ENCODE measurements around the gene DNASE1. TPM values are rescaled to one million over a fixed set of nuclear protein-coding genes. Genes with fewer than 3 reads are reported as not detected.
A peak's percentile ranks its signal among the peaks of the same experiment; 100 is the strongest.

The DNASE1 gene
- total and polyA plus RNA-seq, 4 donors = 5.5 to 39.5 (median 8.3) TPM

DNA sequence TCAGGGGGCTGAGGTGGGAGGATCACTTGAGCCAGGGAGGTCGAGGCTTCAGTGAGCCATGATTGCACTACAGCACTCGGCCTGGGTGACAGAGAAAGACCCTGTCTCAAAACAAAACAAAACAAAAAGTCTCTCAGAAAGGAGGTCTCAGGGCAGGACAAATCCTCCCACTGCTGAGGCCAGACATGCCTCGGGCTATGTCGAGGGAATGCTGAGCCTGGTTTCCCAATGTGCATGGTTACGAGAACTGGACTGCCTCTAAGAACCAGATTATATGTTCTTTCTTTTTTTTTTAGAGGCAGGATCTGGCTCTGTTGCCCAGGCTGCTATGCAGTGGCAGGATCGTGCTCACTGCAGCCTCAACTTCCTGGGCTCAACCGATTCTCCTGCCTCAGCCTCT lies 35.2 kb downstream of the DNASE1 start:
- ATAC-seq (ENCODE audit: insufficient read depth, low FRiP score) (no peak), DNase-seq (no peak)
- Histone ChIP-seq H3K9ac (ENCODE audit: insufficient read depth in 1 of 2, low read length in 2 of 2) (no peak overlapping the region), H3K27me3 (ENCODE audit: control insufficient read depth in 3 of 3, insufficient read depth in 3 of 3, low read length in 2 of 3) (no peaks in the 10 kb centered on the region), H3K27ac (ENCODE audit: low read depth in 1 of 2, low read length in 1 of 2) (no peak overlapping the region), H3K36me3 (ENCODE audit: control insufficient read depth in 4 of 4, insufficient read depth in 4 of 4, low read length in 4 of 4) (peaks cover 7 to 27% (median 22%) of the 10 kb centered on the region in 4 donors), H3K4me3 (no peak overlapping the region), H3K4me1 (ENCODE audit: control insufficient read depth in 5 of 5, insufficient read depth in 5 of 5, low read length in 5 of 5) (peaks cover 0 to 8% (median 0%) of the 10 kb centered on the region in 5 donors), H3K9me3 (ENCODE audit: control insufficient read depth in 4 of 4, insufficient read depth in 3 of 4, low read length in 3 of 4) (no peaks in the 10 kb centered on the region)
- WGBS, 2 donors = 95% methylated on average over 7 of the region's 7 CpGs
- TF ChIP-seq, protein P1, sequence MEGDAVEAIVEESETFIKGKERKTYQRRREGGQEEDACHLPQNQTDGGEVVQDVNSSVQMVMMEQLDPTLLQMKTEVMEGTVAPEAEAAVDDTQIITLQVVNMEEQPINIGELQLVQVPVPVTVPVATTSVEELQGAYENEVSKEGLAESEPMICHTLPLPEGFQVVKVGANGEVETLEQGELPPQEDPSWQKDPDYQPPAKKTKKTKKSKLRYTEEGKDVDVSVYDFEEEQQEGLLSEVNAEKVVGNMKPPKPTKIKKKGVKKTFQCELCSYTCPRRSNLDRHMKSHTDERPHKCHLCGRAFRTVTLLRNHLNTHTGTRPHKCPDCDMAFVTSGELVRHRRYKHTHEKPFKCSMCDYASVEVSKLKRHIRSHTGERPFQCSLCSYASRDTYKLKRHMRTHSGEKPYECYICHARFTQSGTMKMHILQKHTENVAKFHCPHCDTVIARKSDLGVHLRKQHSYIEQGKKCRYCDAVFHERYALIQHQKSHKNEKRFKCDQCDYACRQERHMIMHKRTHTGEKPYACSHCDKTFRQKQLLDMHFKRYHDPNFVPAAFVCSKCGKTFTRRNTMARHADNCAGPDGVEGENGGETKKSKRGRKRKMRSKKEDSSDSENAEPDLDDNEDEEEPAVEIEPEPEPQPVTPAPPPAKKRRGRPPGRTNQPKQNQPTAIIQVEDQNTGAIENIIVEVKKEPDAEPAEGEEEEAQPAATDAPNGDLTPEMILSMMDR (IDR thresholded peaks at IDR 0.05; ENCODE audit: control extremely low read depth, extremely low read depth) = no peak

DNA sequence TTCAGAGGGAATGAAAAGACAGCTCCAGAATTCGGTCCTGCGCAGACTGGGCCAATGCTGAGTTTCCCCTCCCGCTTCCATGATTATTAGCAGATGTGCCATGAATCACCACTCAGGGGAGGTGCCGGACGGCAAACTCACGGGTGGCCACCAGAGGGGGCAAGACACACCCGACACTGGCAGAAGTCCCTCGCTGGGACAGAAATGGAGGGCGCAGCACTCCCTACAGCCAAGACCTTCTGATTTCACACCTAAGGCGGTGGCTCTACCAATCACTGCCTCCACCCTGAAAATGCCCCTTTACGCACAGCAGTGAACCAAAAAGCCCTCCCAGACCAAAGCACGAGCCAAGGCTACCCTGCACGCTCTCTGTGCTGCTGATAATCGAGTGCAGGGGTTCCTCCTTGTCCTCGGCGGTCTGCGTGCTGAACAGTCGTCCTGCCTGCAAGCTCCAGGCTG lies 36.0 kb downstream of the DNASE1 start:
- 25 to 35% methylated on average over 18 of the region's 18 CpGs for WGBS, 2 donors

DNA sequence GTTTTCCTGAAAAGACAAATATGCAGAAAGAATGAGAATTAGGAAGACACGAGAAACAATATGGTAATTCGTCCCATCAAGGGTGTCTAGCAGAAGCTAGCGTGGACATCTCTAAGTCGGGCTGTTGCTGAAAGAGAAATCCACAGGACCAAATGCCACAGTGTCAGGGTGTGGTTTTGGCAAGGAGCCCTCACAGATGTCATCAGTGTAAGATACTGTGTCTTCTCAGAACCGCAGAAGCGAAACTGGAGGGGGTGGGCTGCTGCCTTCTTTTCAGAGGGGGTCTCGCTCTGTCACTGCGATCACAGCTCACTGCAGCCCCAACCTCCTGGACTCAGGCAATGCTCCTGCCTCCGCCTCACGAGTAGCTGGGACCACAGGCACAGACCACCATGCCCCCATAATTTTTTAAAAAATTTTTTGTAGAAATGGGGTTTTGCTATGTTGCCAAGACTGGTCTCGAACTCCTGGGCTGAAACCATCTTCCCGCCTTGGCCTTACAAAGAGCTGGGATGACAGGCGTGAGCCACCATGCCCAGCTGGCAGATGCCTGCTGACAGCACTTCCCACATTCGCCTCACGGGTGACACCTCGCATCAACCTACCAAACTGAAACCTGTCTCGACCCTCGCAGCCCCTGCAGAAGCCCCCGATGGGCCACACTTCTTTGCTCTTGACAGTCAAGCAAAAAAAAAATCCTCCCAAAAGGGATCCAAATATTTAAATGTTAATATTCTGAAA lies 36.7 kb downstream of the DNASE1 start:
- TF ChIP-seq, protein P1 (IDR thresholded peaks at IDR 0.05; ENCODE audit: control extremely low read depth, extremely low read depth) = no peak
- DNase-seq (peak in 1 of 3 donors; percentile 12), ATAC-seq (ENCODE audit: insufficient read depth, low FRiP score) (no peak)
- Histone ChIP-seq H3K9me3 (ENCODE audit: control insufficient read depth in 4 of 4, insufficient read depth in 3 of 4, low read length in 3 of 4) (peaks cover 0 to 2% (median 0%) of the 10 kb centered on the region in 4 donors), H3K9ac (ENCODE audit: insufficient read depth in 1 of 2, low read length in 2 of 2) (peak overlapping the region in 1 of 2 donors; percentile 59), H3K27ac (ENCODE audit: low read depth in 1 of 2, low read length in 1 of 2) (peak overlapping the region in 1 of 2 donors; percentile 37), H3K36me3 (ENCODE audit: control insufficient read depth in 4 of 4, insufficient read depth in 4 of 4, low read length in 4 of 4) (peaks cover 3 to 22% (median 15%) of the 10 kb centered on the region in 4 donors), H3K4me3 (no peak overlapping the region), H3K27me3 (ENCODE audit: control insufficient read depth in 3 of 3, insufficient read depth in 3 of 3, low read length in 2 of 3) (no peaks in the 10 kb centered on the region), H3K4me1 (ENCODE audit: control insufficient read depth in 5 of 5, insufficient read depth in 5 of 5, low read length in 5 of 5) (peaks cover 0 to 8% (median 0%) of the 10 kb centered on the region in 5 donors)
- 78 to 84% methylated on average over 19 of the region's 19 CpGs for WGBS, 2 donors

More for the DNA sequence above, 36.0 kb downstream of the DNASE1 start:
- DNase-seq (peak; percentile 93 to 95 (median 94)), ATAC-seq (ENCODE audit: insufficient read depth, low FRiP score) (peak; percentile 93)
- peaks cover 3 to 27% (median 19%) of the 10 kb centered on the region in 4 donors for H3K36me3 ChIP-seq (ENCODE audit: control insufficient read depth in 4 of 4, insufficient read depth in 4 of 4, low read length in 4 of 4)
- H3K27me3 ChIP-seq (ENCODE audit: control insufficient read depth in 3 of 3, insufficient read depth in 3 of 3, low read length in 2 of 3) = no peaks in the 10 kb centered on the region
- peaks cover 0 to 8% (median 0%) of the 10 kb centered on the region in 5 donors for H3K4me1 ChIP-seq (ENCODE audit: control insufficient read depth in 5 of 5, insufficient read depth in 5 of 5, low read length in 5 of 5)
- H3K9ac ChIP-seq (ENCODE audit: insufficient read depth in 1 of 2, low read length in 2 of 2) = peak overlapping the region in 1 of 2 donors; percentile 59
- H3K9me3 ChIP-seq (ENCODE audit: control insufficient read depth in 4 of 4, insufficient read depth in 3 of 4, low read length in 3 of 4) = no peaks in the 10 kb centered on the region
- peak overlapping the region in 1 of 2 donors; percentile 18 for H3K27ac ChIP-seq (ENCODE audit: low read depth in 1 of 2, low read length in 1 of 2)
- TF ChIP-seq, protein P1 (IDR thresholded peaks at IDR 0.05; ENCODE audit: control extremely low read depth, extremely low read depth) = peak; percentile 88
- H3K4me3 ChIP-seq = no peak overlapping the region

All from lung (tissue), 12 donors.